HepG2 (cell line): ENCODE measurements around the gene SULT6B1. TPM values are rescaled to one million over a fixed set of nuclear protein-coding genes. Genes with fewer than 3 reads are reported as not detected.

Source experiments
- ATM ChIP-seq: fragments of 450-650 bp; IDR thresholded peaks from 2 replicates; pipeline ENCODE4 v1.7.1; 2017; ENCODE audit warnings: mild to moderate bottlenecking, borderline replicate concordance
- ATRX ChIP-seq: sonication (generic); formaldehyde crosslinking; IDR thresholded peaks from 2 replicates; pipeline ENCODE4 v1.4.0; 2020; ENCODE audit warnings: missing genetic modification reagents, borderline replicate concordance
- CENPBD1 ChIP-seq: sonication (generic); formaldehyde crosslinking; IDR thresholded peaks from 2 replicates; pipeline ENCODE4 v1.8.0; 2022; ENCODE audit warnings: missing genetic modification reagents, low read depth, mild to moderate bottlenecking, borderline replicate concordance
- HDAC2 ChIP-seq: sonication (generic); formaldehyde crosslinking; IDR thresholded peaks from 2 replicates; pipeline ENCODE4 v1.4.0; 2020; ENCODE audit warnings: missing genetic modification reagents
- HOXA9 ChIP-seq: sonication (generic); formaldehyde crosslinking; IDR thresholded peaks from 2 replicates; pipeline ENCODE4 v1.8.1; 2022; ENCODE audit warnings: missing genetic modification reagents, mild to moderate bottlenecking, moderate library complexity, borderline replicate concordance
- NFYC ChIP-seq: IDR thresholded peaks from 2 replicates; pipeline ENCODE4 v1.6.1; 2016; ENCODE audit warnings: missing genetic modification reagents, missing compliant biosample characterization
- NR2F1 ChIP-seq, 2 experiments: fragments of 450-650 bp in 1 of 2; formaldehyde crosslinking in 1 of 2; IDR thresholded peaks; 2 replicates each; pipeline versions ENCODE4 v1.5.0 to v1.6.1; 2016 to 2020; ENCODE audit warnings: mild to moderate bottlenecking in 1 of 2, missing compliant biosample characterization in 1 of 2, missing genetic modification reagents in 1 of 2, moderate library complexity in 1 of 2
- PCBP1 ChIP-seq: fragments of 200-400 bp; formaldehyde crosslinking; IDR thresholded peaks from 2 replicates; pipeline ENCODE4 v1.6.1; 2017; ENCODE audit warnings: mild to moderate bottlenecking, low read depth, low read length, borderline replicate concordance
- TEAD3 ChIP-seq: optimal IDR thresholded peaks from 2 replicates; pipeline ENCODE3; 2016; ENCODE audit warnings: borderline replicate concordance
- ZNF33A ChIP-seq: sonication (generic); formaldehyde crosslinking; IDR thresholded peaks from 2 replicates; pipeline ENCODE4 v1.5.1; 2020; ENCODE audit warnings: missing genetic modification reagents, mild to moderate bottlenecking, moderate library complexity, borderline replicate concordance
- ZNF367 ChIP-seq: sonication (generic); formaldehyde crosslinking; IDR thresholded peaks from 2 replicates; pipeline ENCODE4 v1.4.0; 2020; ENCODE audit warnings: missing genetic modification reagents, borderline replicate concordance
- ZNF746 ChIP-seq: sonication (generic); formaldehyde crosslinking; IDR thresholded peaks from 2 replicates; pipeline ENCODE4 v1.8.0; 2022; ENCODE audit warnings: mild to moderate bottlenecking, missing genetic modification reagents
- polyA plus RNA-seq, 8 experiments: library from polyadenylated mRNA; depleted of rRNA in 3 of 8; stranded (reverse) in 7 of 8; unstranded in 1 of 8; fragments of >200 nt; fragmentation: Illumina TruSeq in 4 of 8; extraction: Trizol in 4 of 8; gene quantifications; 2 replicates each; pipeline versions ENCODE4 v1.2.1 to v1.2.3, GENCODE V29; 2011 to 2016; ENCODE audit warnings: low read depth in 4 of 8, missing spikeins in 1 of 8, mixed read lengths in 1 of 8; ENCODE audit not compliant: insufficient read depth in 1 of 8
- total RNA-seq, 5 experiments: library from RNA; depleted of rRNA; stranded (reverse); fragments of >200 nt; fragmentation: Illumina TruSeq; extraction: Trizol; gene quantifications; 2 replicates each; pipeline ENCODE4 v1.2.3, GENCODE V29; 2016; ENCODE audit warnings: low read depth in 1 of 5
- TF ChIP-seq, protein P1 (sequence below): sonication (generic); formaldehyde crosslinking; IDR thresholded peaks from 2 replicates; pipeline ENCODE4 v1.5.1; 2020; ENCODE audit warnings: mild to moderate bottlenecking, missing genetic modification reagents, moderate library complexity
- TF ChIP-seq, protein P2 (sequence below): sonication (generic); formaldehyde crosslinking; IDR thresholded peaks from 2 replicates; pipeline ENCODE4 v1.4.0; 2020; ENCODE audit warnings: mild to moderate bottlenecking, missing genetic modification reagents
- TF ChIP-seq, protein P3 (sequence below): sonication (generic); formaldehyde crosslinking; IDR thresholded peaks from one replicate; pipeline ENCODE4 v1.5.1; 2020; ENCODE audit warnings: mild to moderate bottlenecking, missing genetic modification reagents; ENCODE audit errors: not compliant biosample characterization

Gene SULT6B1
- total and polyA plus RNA-seq, 2 of the 13 experiments (the other 11 are each of a cell fraction or from before 2014, with no cell fraction given), result not detected

GRCh38 chr2:37156857-37157714, 31.4 kb downstream of the SULT6B1 start, which contains the start of gene EIF2AK2 (continued):
- TF ChIP-seq, protein P1, sequence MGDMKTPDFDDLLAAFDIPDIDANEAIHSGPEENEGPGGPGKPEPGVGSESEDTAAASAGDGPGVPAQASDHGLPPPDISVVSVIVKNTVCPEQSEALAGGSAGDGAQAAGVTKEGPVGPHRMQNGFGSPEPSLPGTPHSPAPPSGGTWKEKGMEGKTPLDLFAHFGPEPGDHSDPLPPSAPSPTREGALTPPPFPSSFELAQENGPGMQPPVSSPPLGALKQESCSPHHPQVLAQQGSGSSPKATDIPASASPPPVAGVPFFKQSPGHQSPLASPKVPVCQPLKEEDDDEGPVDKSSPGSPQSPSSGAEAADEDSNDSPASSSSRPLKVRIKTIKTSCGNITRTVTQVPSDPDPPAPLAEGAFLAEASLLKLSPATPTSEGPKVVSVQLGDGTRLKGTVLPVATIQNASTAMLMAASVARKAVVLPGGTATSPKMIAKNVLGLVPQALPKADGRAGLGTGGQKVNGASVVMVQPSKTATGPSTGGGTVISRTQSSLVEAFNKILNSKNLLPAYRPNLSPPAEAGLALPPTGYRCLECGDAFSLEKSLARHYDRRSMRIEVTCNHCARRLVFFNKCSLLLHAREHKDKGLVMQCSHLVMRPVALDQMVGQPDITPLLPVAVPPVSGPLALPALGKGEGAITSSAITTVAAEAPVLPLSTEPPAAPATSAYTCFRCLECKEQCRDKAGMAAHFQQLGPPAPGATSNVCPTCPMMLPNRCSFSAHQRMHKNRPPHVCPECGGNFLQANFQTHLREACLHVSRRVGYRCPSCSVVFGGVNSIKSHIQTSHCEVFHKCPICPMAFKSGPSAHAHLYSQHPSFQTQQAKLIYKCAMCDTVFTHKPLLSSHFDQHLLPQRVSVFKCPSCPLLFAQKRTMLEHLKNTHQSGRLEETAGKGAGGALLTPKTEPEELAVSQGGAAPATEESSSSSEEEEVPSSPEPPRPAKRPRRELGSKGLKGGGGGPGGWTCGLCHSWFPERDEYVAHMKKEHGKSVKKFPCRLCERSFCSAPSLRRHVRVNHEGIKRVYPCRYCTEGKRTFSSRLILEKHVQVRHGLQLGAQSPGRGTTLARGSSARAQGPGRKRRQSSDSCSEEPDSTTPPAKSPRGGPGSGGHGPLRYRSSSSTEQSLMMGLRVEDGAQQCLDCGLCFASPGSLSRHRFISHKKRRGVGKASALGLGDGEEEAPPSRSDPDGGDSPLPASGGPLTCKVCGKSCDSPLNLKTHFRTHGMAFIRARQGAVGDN (CRISPR knock-in tag), result peak; percentile 93
- TF ChIP-seq ZNF746 (CRISPR knock-in tag) (no peak), TEAD3 (peak; percentile 2), ATRX (no peak), ZNF367 (CRISPR knock-in tag) (no peak), ZNF33A (no peak), HDAC2 (CRISPR knock-in tag) (peak; percentile 23; the same call in 1 of the 2 replicates), ATM (no peak), NFYC (CRISPR knock-in tag) (no peak), HOXA9 (CRISPR knock-in tag) (no peak), NR2F1 (CRISPR knock-in tag; IDR thresholded peaks at IDR 0.05) (no peak), CENPBD1 (CRISPR knock-in tag) (no peak), PCBP1 (no peak)
- TF ChIP-seq, protein P2, sequence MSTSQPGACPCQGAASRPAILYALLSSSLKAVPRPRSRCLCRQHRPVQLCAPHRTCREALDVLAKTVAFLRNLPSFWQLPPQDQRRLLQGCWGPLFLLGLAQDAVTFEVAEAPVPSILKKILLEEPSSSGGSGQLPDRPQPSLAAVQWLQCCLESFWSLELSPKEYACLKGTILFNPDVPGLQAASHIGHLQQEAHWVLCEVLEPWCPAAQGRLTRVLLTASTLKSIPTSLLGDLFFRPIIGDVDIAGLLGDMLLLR, result no peak
- TF ChIP-seq, protein P3, sequence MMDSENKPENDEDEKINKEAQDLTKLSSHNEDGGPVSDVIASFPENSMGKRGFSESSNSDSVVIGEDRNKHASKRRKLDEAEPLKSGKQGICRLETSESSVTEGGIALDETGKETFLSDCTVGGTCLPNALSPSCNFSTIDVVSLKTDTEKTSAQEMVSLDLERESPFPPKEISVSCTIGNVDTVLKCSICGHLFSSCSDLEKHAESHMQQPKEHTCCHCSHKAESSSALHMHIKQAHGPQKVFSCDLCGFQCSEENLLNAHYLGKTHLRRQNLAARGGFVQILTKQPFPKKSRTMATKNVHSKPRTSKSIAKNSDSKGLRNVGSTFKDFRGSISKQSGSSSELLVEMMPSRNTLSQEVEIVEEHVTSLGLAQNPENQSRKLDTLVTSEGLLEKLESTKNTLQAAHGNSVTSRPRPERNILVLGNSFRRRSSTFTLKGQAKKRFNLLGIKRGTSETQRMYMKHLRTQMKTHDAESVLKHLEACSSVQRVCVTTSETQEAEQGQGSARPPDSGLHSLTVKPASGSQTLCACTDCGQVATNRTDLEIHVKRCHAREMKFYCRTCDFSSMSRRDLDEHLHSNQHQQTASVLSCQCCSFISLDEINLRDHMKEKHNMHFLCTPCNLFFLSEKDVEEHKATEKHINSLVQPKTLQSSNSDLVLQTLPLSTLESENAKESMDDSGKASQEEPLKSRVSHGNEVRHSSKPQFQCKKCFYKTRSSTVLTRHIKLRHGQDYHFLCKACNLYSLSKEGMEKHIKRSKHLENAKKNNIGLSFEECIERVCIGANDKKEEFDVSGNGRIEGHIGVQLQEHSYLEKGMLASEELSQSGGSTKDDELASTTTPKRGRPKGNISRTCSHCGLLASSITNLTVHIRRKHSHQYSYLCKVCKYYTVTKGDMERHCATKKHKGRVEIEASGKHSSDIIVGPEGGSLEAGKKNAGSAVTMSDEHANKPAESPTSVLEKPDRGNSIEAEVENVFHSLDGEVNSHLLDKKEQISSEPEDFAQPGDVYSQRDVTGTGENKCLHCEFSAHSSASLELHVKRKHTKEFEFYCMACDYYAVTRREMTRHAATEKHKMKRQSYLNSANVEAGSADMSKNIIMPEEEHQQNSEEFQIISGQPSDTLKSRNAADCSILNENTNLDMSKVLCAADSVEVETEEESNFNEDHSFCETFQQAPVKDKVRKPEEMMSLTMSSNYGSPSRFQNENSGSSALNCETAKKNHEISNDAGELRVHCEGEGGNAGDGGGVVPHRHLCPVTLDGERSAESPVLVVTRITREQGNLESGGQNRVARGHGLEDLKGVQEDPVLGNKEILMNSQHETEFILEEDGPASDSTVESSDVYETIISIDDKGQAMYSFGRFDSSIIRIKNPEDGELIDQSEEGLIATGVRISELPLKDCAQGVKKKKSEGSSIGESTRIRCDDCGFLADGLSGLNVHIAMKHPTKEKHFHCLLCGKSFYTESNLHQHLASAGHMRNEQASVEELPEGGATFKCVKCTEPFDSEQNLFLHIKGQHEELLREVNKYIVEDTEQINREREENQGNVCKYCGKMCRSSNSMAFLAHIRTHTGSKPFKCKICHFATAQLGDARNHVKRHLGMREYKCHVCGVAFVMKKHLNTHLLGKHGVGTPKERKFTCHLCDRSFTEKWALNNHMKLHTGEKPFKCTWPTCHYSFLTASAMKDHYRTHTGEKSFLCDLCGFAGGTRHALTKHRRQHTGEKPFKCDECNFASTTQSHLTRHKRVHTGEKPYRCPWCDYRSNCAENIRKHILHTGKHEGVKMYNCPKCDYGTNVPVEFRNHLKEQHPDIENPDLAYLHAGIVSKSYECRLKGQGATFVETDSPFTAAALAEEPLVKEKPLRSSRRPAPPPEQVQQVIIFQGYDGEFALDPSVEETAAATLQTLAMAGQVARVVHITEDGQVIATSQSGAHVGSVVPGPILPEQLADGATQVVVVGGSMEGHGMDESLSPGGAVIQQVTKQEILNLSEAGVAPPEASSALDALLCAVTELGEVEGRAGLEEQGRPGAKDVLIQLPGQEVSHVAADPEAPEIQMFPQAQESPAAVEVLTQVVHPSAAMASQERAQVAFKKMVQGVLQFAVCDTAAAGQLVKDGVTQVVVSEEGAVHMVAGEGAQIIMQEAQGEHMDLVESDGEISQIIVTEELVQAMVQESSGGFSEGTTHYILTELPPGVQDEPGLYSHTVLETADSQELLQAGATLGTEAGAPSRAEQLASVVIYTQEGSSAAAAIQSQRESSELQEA (CRISPR knock-in tag), result no peak
